Measurements from ENCODE around the gene PCSK5. TPM values are rescaled to one million over a fixed set of nuclear protein-coding genes. Genes with fewer than 3 reads are reported as not detected.
"Not testable (repeated sequence)": the region's sequence is repeated elsewhere in the genome, so short reads cannot be mapped to it uniquely, and the experiment has no call there.

Gene PCSK5
- total and polyA plus RNA-seq, 5 donors, result 2.6 to 7.6 (median 5.6) TPM

- ATAC-seq, result no peak
- no peaks in the 10 kb centered on the region for H3K27me3 ChIP-seq (ENCODE audit: control insufficient read depth, insufficient read depth)
Observed at GRCh38 chr9:75866273-75866871, 24.1 kb upstream of the PCSK5 start.

GRCh38 chr9:75868526-75868925 lies 21.9 kb upstream of the PCSK5 start:
- peak in 1 of 3 donors; percentile 4 for DNase-seq
- WGBS, result 93% methylated on average over 2 of the region's 2 CpGs
- not testable (repeated sequence) for H3K27ac ChIP-seq (ENCODE audit: low read length); H3K4me3 ChIP-seq (ENCODE audit: low read length); H3K9me3 ChIP-seq (ENCODE audit: control insufficient read depth, low read length); ATAC-seq; H3K27me3 ChIP-seq (ENCODE audit: control insufficient read depth, insufficient read depth); H3K4me1 ChIP-seq (ENCODE audit: control insufficient read depth, insufficient read depth, low read length)
- intact Hi-C loops (cut with DNase I), result loop anchor here in 2 of 4 donors (5.0 to 10.0 kb wide), 3 partner anchors 534 to 606 kb away; no protein-coding TSS in a partner anchor

More at GRCh38 chr9:75866273-75866871, 24.1 kb upstream of the PCSK5 start:
- no peak for DNase-seq
- 41% methylated on average over 2 of the region's 2 CpGs for WGBS
- Histone ChIP-seq H3K4me3 (ENCODE audit: low read length) (no peak overlapping the region), H3K27ac (ENCODE audit: low read length) (no peak overlapping the region), H3K4me1 (ENCODE audit: control insufficient read depth, insufficient read depth, low read length) (no peaks in the 10 kb centered on the region), H3K9me3 (ENCODE audit: control insufficient read depth, low read length) (no peaks in the 10 kb centered on the region)
- intact Hi-C loops (cut with DNase I), result loop anchor here in 2 of 4 donors (5.0 to 10.0 kb wide), 3 partner anchors 532 to 604 kb away; no protein-coding TSS in a partner anchor

- 65% methylated on average over 3 of the region's 3 CpGs for WGBS
- H3K4me1 ChIP-seq (ENCODE audit: control insufficient read depth, insufficient read depth, low read length), result no peaks in the 10 kb centered on the region
- H3K4me3 ChIP-seq (ENCODE audit: low read length), result no peak overlapping the region
- H3K27me3 ChIP-seq (ENCODE audit: control insufficient read depth, insufficient read depth), result no peaks in the 10 kb centered on the region
- no peaks in the 10 kb centered on the region for H3K9me3 ChIP-seq (ENCODE audit: control insufficient read depth, low read length)
- ATAC-seq (peak in 1 of 2 donors; percentile 36), DNase-seq (no peak)
- intact Hi-C loops (cut with DNase I), result loop anchor here in 2 of 4 donors (5.0 to 10.0 kb wide), 3 partner anchors 534 to 607 kb away; no protein-coding TSS in a partner anchor
- H3K27ac ChIP-seq (ENCODE audit: low read length), result no peak overlapping the region
Observed at GRCh38 chr9:75869236-75869635, 21.2 kb upstream of the PCSK5 start.

- Histone ChIP-seq H3K27ac (ENCODE audit: low read length) (no peak overlapping the region), H3K4me3 (ENCODE audit: low read length) (no peak overlapping the region), H3K9me3 (ENCODE audit: control insufficient read depth, low read length) (no peaks in the 10 kb centered on the region), H3K4me1 (ENCODE audit: control insufficient read depth, insufficient read depth, low read length) (no peaks in the 10 kb centered on the region), H3K27me3 (ENCODE audit: control insufficient read depth, insufficient read depth) (no peaks in the 10 kb centered on the region)
- 86% methylated on average over 1 of the region's 1 CpG for WGBS
- DNase-seq (no peak), ATAC-seq (no peak)
- intact Hi-C loops (cut with DNase I), result no loop called here
Observed at GRCh38 chr9:75870450-75870849, 20.0 kb upstream of the PCSK5 start.

GRCh38 chr9:75871624-75872023 lies 18.8 kb upstream of the PCSK5 start:
- ATAC-seq (no peak), DNase-seq (no peak)
- no peak overlapping the region for H3K4me3 ChIP-seq (ENCODE audit: low read length)
- WGBS, result 81% methylated on average over 5 of the region's 5 CpGs
- no peaks in the 10 kb centered on the region for H3K27me3 ChIP-seq (ENCODE audit: control insufficient read depth, insufficient read depth)
- H3K4me1 ChIP-seq (ENCODE audit: control insufficient read depth, insufficient read depth, low read length), result no peaks in the 10 kb centered on the region
- H3K9me3 ChIP-seq (ENCODE audit: control insufficient read depth, low read length), result no peaks in the 10 kb centered on the region
- no peak overlapping the region for H3K27ac ChIP-seq (ENCODE audit: low read length)
- intact Hi-C loops (cut with DNase I), result no loop called here

GRCh38 chr9:75873712-75874111 lies 16.8 kb upstream of the PCSK5 start:
- no peaks in the 10 kb centered on the region for H3K4me1 ChIP-seq (ENCODE audit: control insufficient read depth, insufficient read depth, low read length)
- 83% methylated on average over 1 of the region's 1 CpG for WGBS
- no peak overlapping the region for H3K4me3 ChIP-seq (ENCODE audit: low read length)
- no peaks in the 10 kb centered on the region for H3K9me3 ChIP-seq (ENCODE audit: control insufficient read depth, low read length)
- no peaks in the 10 kb centered on the region for H3K27me3 ChIP-seq (ENCODE audit: control insufficient read depth, insufficient read depth)
- no peak overlapping the region for H3K27ac ChIP-seq (ENCODE audit: low read length)
- ATAC-seq (peak in 1 of 2 donors; percentile 33), DNase-seq (no peak)
- intact Hi-C loops (cut with DNase I), result no loop called here

GRCh38 chr9:75876999-75877640 lies 13.4 kb upstream of the PCSK5 start:
- DNase-seq, result no peak
- intact Hi-C loops (cut with DNase I), result no loop called here
- Histone ChIP-seq H3K9me3 (ENCODE audit: control insufficient read depth, low read length) (no peaks in the 10 kb centered on the region), H3K4me3 (ENCODE audit: low read length) (no peak overlapping the region), H3K4me1 (ENCODE audit: control insufficient read depth, insufficient read depth, low read length) (no peaks in the 10 kb centered on the region), H3K27me3 (ENCODE audit: control insufficient read depth, insufficient read depth) (no peaks in the 10 kb centered on the region), H3K27ac (ENCODE audit: low read length) (no peak overlapping the region)
- ATAC-seq, result no peak
- WGBS, result 94% methylated on average over 11 of the region's 11 CpGs

- no peaks in the 10 kb centered on the region for H3K4me1 ChIP-seq (ENCODE audit: control insufficient read depth, insufficient read depth, low read length)
- H3K4me3 ChIP-seq (ENCODE audit: low read length), result no peak overlapping the region
- intact Hi-C loops (cut with DNase I), result no loop called here
- H3K27ac ChIP-seq (ENCODE audit: low read length), result no peak overlapping the region
- no peaks in the 10 kb centered on the region for H3K9me3 ChIP-seq (ENCODE audit: control insufficient read depth, low read length)
- H3K27me3 ChIP-seq (ENCODE audit: control insufficient read depth, insufficient read depth), result no peaks in the 10 kb centered on the region
- no peak for ATAC-seq
- 93% methylated on average over 2 of the region's 2 CpGs for WGBS
- no peak for DNase-seq
Observed at GRCh38 chr9:75878488-75878860, 12.0 kb upstream of the PCSK5 start.

- intact Hi-C loops (cut with DNase I), result no loop called here
- H3K27ac ChIP-seq (ENCODE audit: low read length), result no peak overlapping the region
- no peak for DNase-seq
Observed at GRCh38 chr9:75880618-75881017, 9.9 kb upstream of the PCSK5 start.

GRCh38 chr9:75881761-75882160 lies 8.7 kb upstream of the PCSK5 start:
- Histone ChIP-seq H3K4me3 (ENCODE audit: low read length) (no peak overlapping the region), H3K9me3 (ENCODE audit: control insufficient read depth, low read length) (no peaks in the 10 kb centered on the region), H3K27me3 (ENCODE audit: control insufficient read depth, insufficient read depth) (no peaks in the 10 kb centered on the region), H3K27ac (ENCODE audit: low read length) (no peak overlapping the region), H3K4me1 (ENCODE audit: control insufficient read depth, insufficient read depth, low read length) (no peaks in the 10 kb centered on the region)
- DNase-seq (no peak), ATAC-seq (no peak)
- 88% methylated on average over 1 of the region's 1 CpG for WGBS
- intact Hi-C loops (cut with DNase I), result no loop called here

More at GRCh38 chr9:75880618-75881017, 9.9 kb upstream of the PCSK5 start:
- Histone ChIP-seq H3K27me3 (ENCODE audit: control insufficient read depth, insufficient read depth) (no peaks in the 10 kb centered on the region), H3K9me3 (ENCODE audit: control insufficient read depth, low read length) (no peaks in the 10 kb centered on the region), H3K4me3 (ENCODE audit: low read length) (no peak overlapping the region), H3K4me1 (ENCODE audit: control insufficient read depth, insufficient read depth, low read length) (no peaks in the 10 kb centered on the region)
- ATAC-seq, result no peak
- 83% methylated on average over 1 of the region's 1 CpG for WGBS

- Histone ChIP-seq H3K27me3 (ENCODE audit: control insufficient read depth, insufficient read depth) (no peaks in the 10 kb centered on the region), H3K4me1 (ENCODE audit: control insufficient read depth, insufficient read depth, low read length) (no peaks in the 10 kb centered on the region), H3K27ac (ENCODE audit: low read length) (no peak overlapping the region), H3K4me3 (ENCODE audit: low read length) (no peak overlapping the region), H3K9me3 (ENCODE audit: control insufficient read depth, low read length) (no peaks in the 10 kb centered on the region)
- no peak for DNase-seq
- intact Hi-C loops (cut with DNase I), result no loop called here
- ATAC-seq, result no peak
- 84% methylated on average over 5 of the region's 5 CpGs for WGBS
Observed at GRCh38 chr9:75885652-75886051, 4.8 kb upstream of the PCSK5 start.

All from right cardiac atrium (tissue), 5 donors.